CD4-positive, alpha-beta T cell treated with Interleukin-2 at 100 ng/mL for 4 hours (primary cell): Measurements from ENCODE around the gene CAMSAP1.
A peak's percentile ranks its signal among the peaks of the same experiment; 100 is the strongest.
"Not testable (repeated sequence)": the region's sequence is repeated elsewhere in the genome, so short reads cannot be mapped to it uniquely, and the experiment has no call there.

Experiments used
- DNase-seq: peaks from one replicate; pipeline ENCODE4 v3.0.0-alpha.2; 2020; ENCODE audit warnings: low spot score

The CAMSAP1 gene, protein sequence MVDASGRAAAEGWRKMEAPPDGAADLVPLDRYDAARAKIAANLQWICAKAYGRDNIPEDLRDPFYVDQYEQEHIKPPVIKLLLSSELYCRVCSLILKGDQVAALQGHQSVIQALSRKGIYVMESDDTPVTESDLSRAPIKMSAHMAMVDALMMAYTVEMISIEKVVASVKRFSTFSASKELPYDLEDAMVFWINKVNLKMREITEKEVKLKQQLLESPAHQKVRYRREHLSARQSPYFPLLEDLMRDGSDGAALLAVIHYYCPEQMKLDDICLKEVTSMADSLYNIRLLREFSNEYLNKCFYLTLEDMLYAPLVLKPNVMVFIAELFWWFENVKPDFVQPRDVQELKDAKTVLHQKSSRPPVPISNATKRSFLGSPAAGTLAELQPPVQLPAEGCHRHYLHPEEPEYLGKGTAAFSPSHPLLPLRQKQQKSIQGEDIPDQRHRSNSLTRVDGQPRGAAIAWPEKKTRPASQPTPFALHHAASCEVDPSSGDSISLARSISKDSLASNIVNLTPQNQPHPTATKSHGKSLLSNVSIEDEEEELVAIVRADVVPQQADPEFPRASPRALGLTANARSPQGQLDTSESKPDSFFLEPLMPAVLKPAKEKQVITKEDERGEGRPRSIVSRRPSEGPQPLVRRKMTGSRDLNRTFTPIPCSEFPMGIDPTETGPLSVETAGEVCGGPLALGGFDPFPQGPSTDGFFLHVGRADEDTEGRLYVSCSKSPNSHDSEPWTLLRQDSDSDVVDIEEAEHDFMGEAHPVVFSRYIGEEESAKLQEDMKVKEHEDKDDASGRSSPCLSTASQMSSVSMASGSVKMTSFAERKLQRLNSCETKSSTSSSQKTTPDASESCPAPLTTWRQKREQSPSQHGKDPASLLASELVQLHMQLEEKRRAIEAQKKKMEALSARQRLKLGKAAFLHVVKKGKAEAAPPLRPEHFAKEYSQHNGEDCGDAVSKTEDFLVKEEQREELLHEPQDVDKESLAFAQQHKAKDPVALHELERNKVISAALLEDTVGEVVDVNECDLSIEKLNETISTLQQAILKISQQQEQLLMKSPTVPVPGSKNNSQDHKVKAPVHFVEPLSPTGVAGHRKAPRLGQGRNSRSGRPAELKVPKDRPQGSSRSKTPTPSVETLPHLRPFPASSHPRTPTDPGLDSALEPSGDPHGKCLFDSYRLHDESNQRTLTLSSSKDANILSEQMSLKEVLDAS (N-terminal part only)

DNA sequence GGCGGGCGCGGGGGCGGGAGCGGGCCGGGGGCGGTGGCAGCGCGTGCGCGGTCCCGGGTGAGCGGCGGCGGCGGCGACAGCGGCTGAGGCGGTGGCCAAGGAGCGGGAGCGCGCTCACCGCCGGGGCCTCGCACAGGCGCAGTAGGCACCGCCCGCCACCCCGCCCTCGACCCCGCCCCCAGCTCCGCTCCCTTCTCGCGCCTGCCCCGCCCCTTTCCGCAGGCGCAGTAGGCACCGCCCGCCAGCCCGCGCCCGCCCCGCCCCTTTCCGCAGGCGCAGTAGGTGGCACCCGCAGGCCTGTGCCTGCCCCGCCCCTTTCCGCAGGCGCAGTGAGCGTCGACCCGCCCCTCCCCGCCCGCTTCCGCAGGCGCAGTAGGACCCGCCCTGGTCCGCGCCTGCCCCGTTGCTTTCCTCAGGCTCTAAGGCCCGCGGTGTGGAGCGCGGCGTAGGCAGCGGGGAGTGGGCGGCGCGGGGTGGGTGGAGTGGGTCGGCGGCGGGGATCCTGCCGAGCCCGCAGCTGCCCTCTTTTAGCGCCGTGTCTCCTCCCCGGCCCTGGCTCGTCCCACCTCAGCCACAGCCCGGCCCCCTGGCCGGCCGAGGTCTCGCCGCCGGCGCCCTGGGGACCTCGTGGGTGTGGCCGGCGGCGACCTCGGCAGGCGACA lies at the start of gene CAMSAP1:
TSS of gene CAMSAP1 (minus strand) at position 116 of the 662 bp plus-strand sequence. CDS start 387 bp downstream, outside the sequence.
- peak; percentile 94 for DNase-seq

DNA sequence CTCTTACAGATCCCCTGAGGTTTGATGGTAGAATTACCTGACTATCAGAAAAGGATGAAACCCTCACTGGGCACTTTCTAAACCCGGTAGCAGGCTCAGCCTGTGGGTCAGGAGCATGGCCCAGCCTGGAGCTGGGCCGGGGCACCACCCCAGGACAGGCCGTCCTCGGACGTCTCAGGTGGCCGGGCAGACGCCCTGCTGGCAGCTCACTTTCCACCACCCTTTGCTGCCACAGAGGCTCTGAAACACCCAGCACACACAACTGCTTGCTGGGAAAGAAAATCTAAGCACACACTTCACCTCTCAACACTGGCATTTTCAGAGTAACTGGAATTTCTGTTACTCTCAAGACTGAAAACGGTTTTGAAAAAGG lies 49.4 kb upstream of the CAMSAP1 start:
- DNase-seq: no peak

DNA sequence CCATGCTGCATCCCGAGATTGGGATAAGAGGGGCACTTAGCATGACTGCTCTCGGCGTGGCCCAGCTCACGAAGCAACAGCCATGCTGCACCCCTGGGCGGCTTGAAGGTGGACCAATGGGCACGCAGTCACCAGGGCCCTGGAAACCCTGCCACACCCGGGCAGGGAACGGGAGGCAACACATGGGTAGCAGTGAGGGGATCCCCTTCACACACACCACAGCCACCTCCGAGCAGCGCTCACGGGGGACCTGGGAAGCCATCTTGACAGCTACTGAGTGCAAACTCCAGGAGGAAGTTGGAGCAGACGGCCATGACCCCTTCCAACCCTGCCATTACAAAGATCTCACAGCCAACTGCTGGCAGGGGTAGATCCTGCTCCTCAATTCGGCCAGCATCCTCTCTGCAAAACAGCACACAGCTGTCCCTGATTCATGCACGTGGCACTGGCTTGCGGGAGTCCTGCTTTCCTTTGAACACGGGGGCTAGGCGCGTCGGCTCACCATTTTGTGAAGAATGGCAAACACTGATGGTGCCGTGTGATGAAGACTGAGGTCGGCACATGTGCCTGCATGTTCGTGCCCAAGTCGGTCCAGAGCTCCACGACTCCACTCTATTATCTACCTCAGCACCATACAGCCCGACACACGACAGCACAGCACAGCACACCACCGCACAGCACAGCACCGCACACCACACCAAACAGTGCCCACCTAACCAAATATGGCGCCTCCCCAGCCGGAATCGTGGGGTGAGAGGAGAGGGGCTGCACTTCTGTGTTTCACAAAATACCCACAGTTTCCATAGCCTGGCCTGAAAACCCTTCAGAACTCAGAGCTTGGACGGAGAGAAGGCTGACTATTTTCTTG lies 48.8 kb upstream of the CAMSAP1 start:
- no peak for DNase-seq

DNA sequence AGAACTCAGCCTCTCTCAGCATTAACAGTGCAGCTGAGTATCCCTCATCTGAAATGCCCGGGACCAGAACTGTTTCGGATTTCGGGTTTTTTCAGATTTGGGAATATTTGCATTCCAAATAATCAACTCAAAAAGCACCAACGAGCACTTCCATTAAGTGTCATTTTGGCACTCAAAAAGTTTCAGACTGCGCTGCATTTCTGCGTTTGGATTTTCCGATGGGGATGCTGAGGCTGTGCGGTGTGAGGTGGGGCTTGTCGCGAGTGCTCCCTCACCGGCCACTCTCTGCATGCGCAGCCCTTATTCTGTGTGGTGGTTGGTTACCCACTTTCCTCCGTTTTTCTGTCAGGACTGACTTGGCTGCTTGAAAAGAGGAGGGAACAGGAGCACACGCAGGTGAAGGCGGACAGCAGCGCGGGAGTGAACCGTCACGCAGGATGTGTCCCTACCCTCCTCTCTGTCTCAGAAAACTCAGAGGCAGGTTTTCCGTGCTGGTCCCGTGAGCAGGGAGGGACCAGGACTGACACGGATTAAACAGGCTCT lies 45.4 kb upstream of the CAMSAP1 start:
- no peak for DNase-seq

DNA sequence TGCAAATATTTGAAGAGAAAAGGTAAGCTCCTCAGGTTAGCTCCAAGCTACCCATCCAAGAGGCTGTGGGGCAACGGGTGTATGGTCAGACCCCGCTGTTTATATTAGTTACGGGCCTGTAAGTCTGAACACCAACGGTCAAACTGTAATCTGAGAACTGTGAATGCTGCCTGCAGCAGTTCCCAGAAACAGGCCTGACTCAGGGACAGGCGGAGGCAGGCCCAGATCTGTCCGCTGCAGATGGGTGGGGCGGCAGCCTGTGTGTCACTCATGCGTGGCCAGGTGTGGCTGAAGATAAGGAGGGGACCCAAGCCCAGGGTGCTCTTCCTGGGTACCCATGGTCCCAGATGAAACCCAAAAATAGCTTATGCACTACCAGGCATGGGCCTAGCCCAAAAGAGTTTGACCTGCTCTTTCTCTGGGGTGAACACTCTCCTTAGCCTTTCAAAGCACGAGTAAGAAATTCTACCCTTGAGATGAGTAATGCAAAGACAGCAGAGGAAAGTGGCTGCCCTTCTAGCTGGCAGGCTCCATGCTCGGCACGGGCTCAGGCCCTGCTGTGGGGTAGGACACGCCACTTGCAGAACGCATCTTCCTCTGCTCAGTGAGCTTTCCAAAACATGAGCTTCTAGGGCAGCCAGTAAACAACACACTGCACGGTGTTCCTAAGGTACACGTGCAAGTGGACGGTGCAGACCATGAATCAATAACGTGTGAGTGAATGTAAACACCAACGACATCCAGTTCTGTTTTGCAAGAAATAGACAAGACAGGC lies 44.7 kb upstream of the CAMSAP1 start:
- DNase-seq: no peak

DNA sequence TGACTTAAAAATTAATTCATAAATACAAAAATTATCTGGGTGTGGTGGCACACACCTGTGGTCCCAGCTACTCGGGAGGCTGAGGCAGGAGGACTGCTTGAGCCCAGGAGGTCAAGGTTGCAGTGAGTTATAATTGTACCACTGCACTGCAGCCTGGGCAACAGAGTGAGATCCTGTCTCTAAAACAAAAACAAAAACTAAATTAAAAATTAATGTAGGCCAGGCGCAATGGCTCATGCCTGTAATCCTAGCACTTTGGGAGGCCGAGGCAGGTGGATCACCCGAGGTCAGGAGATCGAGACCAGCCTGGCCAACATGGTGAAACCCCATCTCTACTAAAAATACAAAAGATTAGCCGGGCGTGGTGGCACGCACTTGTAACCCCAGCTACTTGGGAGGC lies 44.0 kb upstream of the CAMSAP1 start:
- DNase-seq: not testable (repeated sequence)

DNA sequence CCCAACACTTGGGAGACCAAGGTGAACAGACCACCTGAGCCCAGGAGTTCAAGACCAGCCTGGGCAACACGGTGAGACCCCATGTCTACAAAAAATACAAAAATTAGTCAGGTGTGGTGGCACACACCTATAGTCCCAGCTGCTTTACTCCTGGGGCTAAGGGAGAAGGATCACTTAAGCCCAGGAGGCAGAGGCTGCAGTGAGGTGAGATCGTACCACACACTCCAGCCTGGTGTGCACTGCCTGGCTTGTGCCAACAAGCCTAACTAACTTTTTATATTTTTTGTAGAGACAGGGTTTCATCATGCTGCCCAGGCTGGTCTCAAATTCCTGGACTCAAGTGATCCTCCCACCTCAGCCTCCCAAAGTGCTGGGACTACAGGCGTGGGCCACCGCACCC lies 43.5 kb upstream of the CAMSAP1 start:
- not testable (repeated sequence) for DNase-seq

DNA sequence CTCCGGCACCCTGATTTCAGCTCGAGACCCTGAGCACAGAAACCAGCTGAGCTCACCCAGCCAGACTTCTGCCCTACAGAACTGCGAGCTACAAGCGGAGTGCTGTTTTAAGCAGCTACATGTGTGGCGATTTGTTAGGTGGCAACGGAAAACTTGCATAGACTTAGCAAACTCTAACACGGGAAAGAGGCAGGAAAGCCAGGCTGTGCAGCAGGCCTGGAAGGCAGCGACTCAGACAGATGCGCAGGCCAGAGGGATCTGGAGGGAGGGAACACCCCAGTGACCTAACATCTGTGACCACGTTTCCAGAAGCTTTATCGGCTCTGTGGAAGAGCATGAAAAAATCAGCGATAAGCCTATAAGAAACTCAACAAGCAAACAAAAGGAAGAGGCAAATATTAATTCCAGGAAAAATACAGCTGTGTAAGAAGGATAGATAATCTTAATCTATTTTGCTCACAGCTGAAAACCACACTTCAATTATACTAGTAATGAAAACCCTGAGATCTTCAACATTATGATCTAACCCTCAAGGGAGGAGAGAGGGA lies 42.9 kb upstream of the CAMSAP1 start:
- DNase-seq: no peak

DNA sequence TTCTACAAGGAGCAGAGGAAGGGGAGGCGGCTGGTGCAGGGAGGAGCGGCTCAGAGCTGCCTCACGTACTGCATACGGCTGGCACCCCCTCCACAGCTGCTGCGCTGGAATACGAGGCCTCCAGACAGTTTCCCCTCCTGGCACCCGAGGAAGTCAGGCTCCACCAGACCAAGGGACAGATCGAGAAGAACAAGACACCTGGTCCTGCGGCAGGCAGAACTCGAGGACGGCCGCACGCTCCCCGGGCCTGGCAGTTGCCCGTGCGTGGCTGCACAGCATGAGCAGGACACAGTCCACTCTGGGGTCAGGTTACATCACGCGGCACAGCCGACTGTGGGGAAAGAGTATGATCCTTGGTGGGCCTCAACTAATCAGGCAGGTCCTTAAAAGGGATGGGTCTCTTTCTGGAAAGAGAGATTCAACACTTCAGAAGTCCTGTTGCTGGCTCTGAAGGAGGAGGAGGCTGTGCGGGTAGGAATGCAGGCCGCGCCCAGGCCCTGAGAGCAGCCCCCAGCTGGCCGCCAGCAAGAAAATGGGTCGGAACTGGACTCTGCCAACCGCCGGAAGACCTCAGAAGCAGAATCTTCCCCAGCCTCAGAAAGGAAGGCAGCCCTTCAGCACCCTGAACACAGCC lies 42.3 kb upstream of the CAMSAP1 start:
- no peak for DNase-seq

DNA sequence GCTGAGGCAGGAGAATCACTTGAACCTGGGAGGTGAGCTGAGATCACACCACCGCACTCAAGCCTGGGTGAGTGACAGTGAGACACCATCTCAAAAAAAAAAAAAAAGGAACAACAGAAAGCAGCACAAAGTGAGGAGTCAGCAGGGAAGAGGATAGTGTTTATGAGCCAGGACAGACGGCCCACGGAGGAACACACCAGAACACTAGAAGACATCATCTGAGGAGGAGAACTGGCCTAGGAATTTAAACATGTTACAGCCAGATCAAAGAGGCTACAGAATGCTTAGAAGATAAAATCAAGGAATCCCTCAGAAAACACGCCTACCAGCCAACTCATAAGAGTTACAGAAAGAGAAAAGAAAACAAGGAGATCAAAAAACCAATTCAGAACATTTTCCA lies 41.6 kb upstream of the CAMSAP1 start:
- DNase-seq: no peak

DNA sequence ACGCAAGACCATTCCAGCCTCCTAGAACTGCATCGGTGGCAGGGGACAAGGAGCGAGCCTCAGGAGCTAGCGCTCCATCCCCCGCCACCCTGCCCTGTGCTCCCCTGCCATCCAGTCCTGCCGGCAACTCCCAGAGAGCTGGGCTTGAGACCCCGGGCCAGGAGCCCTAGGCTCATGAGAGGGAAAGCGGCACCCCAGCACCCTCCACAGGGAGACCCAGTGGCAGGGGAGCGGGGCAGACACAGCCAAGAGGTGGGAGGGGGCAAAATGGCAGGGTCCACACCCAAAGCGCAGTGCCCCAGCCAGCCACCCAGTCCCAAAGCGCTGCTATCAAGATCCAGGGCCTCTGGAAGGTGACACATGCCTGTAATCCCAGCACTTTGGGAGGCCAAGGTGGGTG lies 41.1 kb upstream of the CAMSAP1 start:
- DNase-seq: no peak

DNA sequence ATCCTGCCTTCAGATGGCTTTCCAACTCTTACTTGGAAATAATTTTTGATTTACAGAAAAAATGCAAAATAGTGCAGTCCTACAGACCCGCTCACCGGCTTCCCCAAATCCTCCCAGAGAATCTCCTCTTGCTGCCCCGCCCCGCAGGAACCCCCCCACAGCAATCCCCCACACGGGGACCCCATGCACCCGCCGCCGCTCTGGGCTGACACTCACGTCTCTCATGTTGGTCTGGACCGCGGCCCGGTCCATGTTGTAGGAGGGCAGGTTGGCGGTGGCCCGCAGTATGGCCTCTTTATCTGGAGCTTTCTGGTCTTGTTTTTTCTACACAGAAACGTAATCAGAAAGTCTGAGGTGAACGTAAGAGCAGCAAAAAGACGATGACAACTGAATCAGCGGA lies 40.2 kb upstream of the CAMSAP1 start:
- DNase-seq: no peak

DNA sequence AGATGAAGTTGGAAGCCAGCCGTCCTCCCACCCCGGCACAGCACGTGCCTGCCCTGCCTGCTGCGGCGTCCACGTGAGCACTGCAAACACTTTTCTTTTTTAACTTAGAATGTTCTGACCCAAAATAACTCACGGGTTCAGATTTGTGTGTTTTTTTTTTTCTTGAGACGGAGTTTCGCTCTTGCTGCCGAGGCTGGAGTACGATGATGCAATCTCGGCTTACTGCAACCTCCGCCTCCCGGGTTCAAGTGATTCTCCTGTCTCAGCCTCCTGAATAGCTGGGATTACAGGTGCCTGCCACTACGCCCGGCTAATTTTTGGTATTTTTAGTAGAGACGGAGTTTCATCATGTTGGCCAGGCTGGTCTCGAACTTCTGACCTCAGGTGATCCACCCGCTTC lies 39.8 kb upstream of the CAMSAP1 start:
- not testable (repeated sequence) for DNase-seq

DNA sequence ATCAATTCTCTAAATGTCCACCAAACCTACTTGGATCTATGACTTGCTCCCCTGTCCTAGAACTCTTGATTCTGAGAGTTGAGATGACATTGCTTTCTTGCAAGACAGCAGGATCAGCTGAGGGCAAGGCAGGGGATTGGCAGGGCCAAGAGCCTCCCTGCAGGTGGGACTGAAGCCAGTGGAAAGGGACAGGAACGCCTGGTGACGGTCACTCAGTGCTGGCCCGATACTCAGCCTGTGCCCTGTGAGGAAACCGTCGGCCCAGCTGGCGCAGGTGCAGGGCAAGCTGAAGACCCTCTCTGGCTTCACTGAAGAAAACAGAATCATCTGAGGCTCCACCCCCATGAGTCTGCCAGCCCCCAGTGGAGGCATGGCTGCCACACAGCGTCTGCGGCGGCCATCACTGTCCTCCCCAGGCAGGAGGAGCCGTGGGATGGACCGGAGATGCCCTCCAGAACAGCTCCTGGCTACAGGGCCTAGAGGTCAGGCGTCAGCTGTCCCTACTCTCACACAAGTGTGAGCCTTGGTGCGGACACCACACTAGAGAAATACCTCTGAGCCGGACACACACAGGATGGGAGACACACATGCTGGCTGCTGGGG lies 39.1 kb upstream of the CAMSAP1 start:
- no peak for DNase-seq

DNA sequence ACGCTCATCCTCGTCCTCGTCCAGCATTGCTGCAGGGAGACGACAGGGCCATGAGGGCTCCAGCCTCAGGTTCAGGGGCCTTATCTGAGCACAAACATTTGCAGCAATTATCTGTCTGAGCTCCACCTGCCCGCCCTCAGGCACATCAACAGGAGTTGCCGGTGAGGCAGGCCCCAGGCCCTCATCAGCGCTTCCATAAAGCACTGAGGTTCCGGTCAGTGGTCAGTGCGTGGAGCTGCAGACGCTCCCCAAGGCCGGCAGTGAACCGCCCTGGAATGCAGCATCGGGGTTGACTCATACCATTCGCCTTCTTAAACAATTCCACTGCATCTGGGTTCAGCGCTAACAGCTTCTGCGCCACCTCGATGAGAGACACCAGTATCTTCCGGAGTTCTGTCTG lies 38.6 kb upstream of the CAMSAP1 start:
- DNase-seq: no peak

DNA sequence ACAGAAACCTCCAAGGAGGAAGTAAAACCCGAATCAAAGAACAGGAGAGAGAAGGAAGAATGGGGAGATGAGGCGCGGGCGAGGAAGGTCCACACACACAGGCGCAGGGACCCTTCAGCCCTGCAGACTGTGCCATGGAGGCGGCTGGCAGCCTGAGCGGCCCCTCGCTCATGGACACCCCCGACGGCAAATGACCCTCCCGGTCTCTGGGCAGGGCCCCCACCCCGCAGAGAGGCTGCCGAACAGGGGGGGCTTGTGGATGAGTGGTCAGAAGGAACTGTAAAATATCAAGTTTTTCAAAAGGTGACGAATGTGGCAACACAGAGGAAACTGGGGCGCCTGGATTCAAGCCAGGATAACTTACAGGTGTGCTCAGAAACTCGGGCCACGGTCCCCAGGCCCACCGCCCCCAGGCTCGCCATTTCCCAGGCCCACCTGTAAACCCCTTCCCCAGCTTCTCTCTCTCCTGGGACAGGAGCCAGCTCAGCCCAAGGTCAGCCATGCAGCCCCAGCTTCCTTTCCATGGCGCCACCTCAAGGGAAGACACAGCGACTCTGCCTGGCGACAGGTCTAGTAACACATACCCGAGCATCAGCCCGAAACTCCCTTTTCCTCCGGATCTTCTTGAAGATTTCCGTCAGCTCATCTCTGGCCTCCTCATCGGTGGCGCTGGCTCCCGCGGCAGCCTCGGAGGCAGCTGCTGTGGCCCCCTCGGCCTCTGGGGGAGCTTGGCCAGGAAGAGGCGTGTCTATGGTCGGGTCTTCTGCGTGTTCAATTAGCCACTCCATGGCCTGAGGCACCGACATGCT lies 37.3 kb upstream of the CAMSAP1 start:
- no peak for DNase-seq

DNA sequence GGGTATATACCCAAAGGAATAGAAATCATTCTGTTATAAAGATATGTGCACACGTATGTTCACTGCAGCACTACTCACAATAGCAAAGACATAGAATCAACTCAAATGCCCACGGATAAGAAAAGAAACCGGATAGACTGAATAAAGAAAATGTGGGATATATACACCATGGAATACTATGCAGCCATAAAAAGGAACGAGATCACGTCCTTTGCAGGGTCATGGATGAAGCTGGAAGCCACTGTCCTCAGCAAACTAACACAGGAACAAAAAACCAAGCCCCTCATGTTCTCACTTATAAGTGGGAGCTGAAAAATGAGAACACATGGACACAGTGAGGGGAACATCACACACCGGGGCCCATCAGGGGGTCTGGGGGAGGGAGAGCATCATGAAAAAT lies 36.3 kb upstream of the CAMSAP1 start:
- DNase-seq: not testable (repeated sequence)
